CD14-positive monocyte (primary cell): ENCODE measurements around the gene XCR1. TPM values are rescaled to one million over a fixed set of nuclear protein-coding genes. Genes with fewer than 3 reads are reported as not detected.

Experiments used
- DNase-seq, 3 donors: peaks; one replicate each; pipeline ENCODE4 v3.0.0-alpha.2; 2011 to 2022
- H2AFZ ChIP-seq: 2 replicates; pipeline ENCODE4 v1.6.0; 2012; ENCODE audit warnings: mild to moderate bottlenecking, low read depth, low read length, inconsistent platforms; ENCODE audit not compliant: insufficient read depth, poor library complexity, severe bottlenecking
- H3K27ac ChIP-seq, 2 donors: 1 replicate in 1 of 2; 2 replicates in 1 of 2; pipeline ENCODE4 v1.5.1; 2012 to 2013; ENCODE audit warnings: low read length in 2 of 2, control low read depth in 1 of 2, inconsistent platforms in 1 of 2, low read depth in 1 of 2, mild to moderate bottlenecking in 1 of 2
- H3K27me3 ChIP-seq, 2 donors: one replicate each; pipeline versions ENCODE4 v1.6.0 to v1.6.1; 2011 to 2013; ENCODE audit warnings: low read length in 2 of 2; ENCODE audit not compliant: control insufficient read depth in 2 of 2, insufficient read depth in 2 of 2
- H3K36me3 ChIP-seq, 2 donors: replicated peaks in 1 of 2; 1 replicate in 1 of 2; 2 replicates in 1 of 2; pipeline versions ENCODE4 v1.5.1 to v1.6.1; 2012 to 2013; ENCODE audit warnings: low read length in 2 of 2, control low read depth in 1 of 2, inconsistent platforms in 1 of 2, mild to moderate bottlenecking in 1 of 2; ENCODE audit not compliant: insufficient read depth in 2 of 2, control insufficient read depth in 1 of 2
- H3K4me1 ChIP-seq, 2 donors: 1 replicate in 1 of 2; 2 replicates in 1 of 2; pipeline versions ENCODE4 v1.5.1 to v1.6.1; 2012 to 2013; ENCODE audit warnings: low read length in 2 of 2, control low read depth in 1 of 2, inconsistent platforms in 1 of 2, mild to moderate bottlenecking in 1 of 2, moderate library complexity in 1 of 2; ENCODE audit not compliant: insufficient read depth in 2 of 2, control insufficient read depth in 1 of 2
- H3K4me2 ChIP-seq: replicated peaks from 2 replicates; pipeline ENCODE3; 2012; ENCODE audit warnings: low read length, moderate library complexity, mild to moderate bottlenecking; ENCODE audit not compliant: poor library complexity, severe bottlenecking; ENCODE audit errors: extremely low read depth
- H3K4me3 ChIP-seq, 3 experiments: fragments of 200-600 bp in 1 of 3; sonication (generic) in 1 of 3; replicated peaks in 1 of 3; 1 replicate in 2 of 3; 2 replicates in 1 of 3; pipeline ENCODE4 v1.5.1; 2011 to 2013; ENCODE audit warnings: low read length in 3 of 3, mild to moderate bottlenecking in 3 of 3, control low read depth in 2 of 3, low read depth in 2 of 3, inconsistent platforms in 1 of 3, moderate library complexity in 1 of 3
- H3K79me2 ChIP-seq: 2 replicates; pipeline ENCODE4 v1.6.0; 2012; ENCODE audit warnings: mild to moderate bottlenecking, control low read depth, inconsistent platforms, low read length, moderate library complexity; ENCODE audit not compliant: insufficient read depth
- H3K9ac ChIP-seq: 2 replicates; pipeline ENCODE4 v1.6.0; 2017; ENCODE audit warnings: low read length, mild to moderate bottlenecking; ENCODE audit not compliant: insufficient read depth, poor library complexity, severe bottlenecking
- H3K9me3 ChIP-seq, 2 donors: replicated peaks in 1 of 2; 1 replicate in 1 of 2; 2 replicates in 1 of 2; pipeline versions ENCODE4 v1.5.1 to v1.6.1; 2012 to 2013; ENCODE audit warnings: low read length in 2 of 2, control low read depth in 1 of 2; ENCODE audit not compliant: control insufficient read depth in 1 of 2, insufficient read depth in 1 of 2
- H4K20me1 ChIP-seq: 2 replicates; pipeline ENCODE4 v1.6.0; 2012; ENCODE audit warnings: mild to moderate bottlenecking, low read length, control low read depth, moderate library complexity; ENCODE audit not compliant: insufficient read depth
- H3K27ac Mint-ChIP-seq, 7 donors: one replicate each; pipeline ENCODE4 v1.8.0; 2020; ENCODE audit warnings: mild to moderate bottlenecking in 7 of 7, mixed read lengths in 7 of 7, moderate library complexity in 6 of 7, inconsistent platforms in 2 of 7
- H3K27me3 Mint-ChIP-seq, 3 donors: one replicate each; pipeline ENCODE4 v1.8.0; 2021 to 2022; ENCODE audit warnings: low read depth in 3 of 3, mild to moderate bottlenecking in 3 of 3, mixed read lengths in 3 of 3, moderate library complexity in 3 of 3, inconsistent platforms in 1 of 3
- H3K36me3 Mint-ChIP-seq, 2 donors: one replicate each; pipeline ENCODE4 v1.8.0; 2020; ENCODE audit warnings: mixed read lengths in 2 of 2, inconsistent platforms in 1 of 2, mild to moderate bottlenecking in 1 of 2
- H3K4me1 Mint-ChIP-seq: one replicate; pipeline ENCODE4 v1.8.0; 2020; ENCODE audit warnings: mild to moderate bottlenecking, mixed read lengths
- H3K4me3 Mint-ChIP-seq, 2 donors: one replicate each; pipeline ENCODE4 v1.8.0; 2020; ENCODE audit warnings: mild to moderate bottlenecking in 2 of 2, mixed read lengths in 2 of 2, moderate library complexity in 1 of 2
- H3K9me3 Mint-ChIP-seq, 7 donors: one replicate each; pipeline ENCODE4 v1.8.0; 2020 to 2022; ENCODE audit warnings: mixed read lengths in 7 of 7, mild to moderate bottlenecking in 6 of 7, moderate library complexity in 6 of 7, inconsistent platforms in 2 of 7
- CTCF ChIP-seq: fragments of 200-600 bp; IDR thresholded peaks from one replicate; pipeline ENCODE4 v1.8.0; 2022; ENCODE audit warnings: antibody characterized with exemption, mild to moderate bottlenecking
- WGBS: methylation state at CpG from one replicate; pipeline ENCODE4 v1.1.5; 2013; ENCODE audit warnings: missing lambda C conversion rate; ENCODE audit not compliant: insufficient coverage; 5-methylcytosine and 5-hydroxymethylcytosine counted together
- intact Hi-C, 2 donors: fragments of 100-400 bp; cut with micrococcal nuclease; formaldehyde crosslinking; loops; one replicate each; pipeline versions ENCODE4 v1.15.0 to v1.15.1; 2023
- polyA plus RNA-seq, 3 donors: library from polyadenylated mRNA; depleted of rRNA in 1 of 3; unstranded in 2 of 3; stranded (reverse) in 1 of 3; fragments of 300-500 nt in 2 of 3; fragments of >200 nt in 1 of 3; fragmentation: Illumina TruSeq in 2 of 3; gene quantifications; 1 replicate in 2 of 3; 2 replicates in 1 of 3; pipeline ENCODE4 v1.2.3, GENCODE V29; 2012 to 2021

The XCR1 gene
- polyA plus RNA-seq, 3 donors: 0.03 to 0.05 TPM; not detected in 1

GRCh38 chr3:45988362-45988761 is 38.9 kb downstream of the XCR1 start:
- Histone ChIP-seq H3K9me3 (no peaks in the 10 kb centered on the region), H3K4me1 (peaks cover 29 to 43% of the 10 kb centered on the region in 2 donors), H3K4me3 (no peak overlapping the region), H4K20me1 (peaks cover 71% of the 10 kb centered on the region), H3K79me2 (peaks cover 63% of the 10 kb centered on the region), H3K4me2 (no peak overlapping the region), H3K27ac (peak overlapping the region in 1 of 2 donors; percentile 39), H3K27me3 (no peaks in the 10 kb centered on the region), H3K9ac (no peak overlapping the region), H3K36me3 (peaks cover 17 to 27% of the 10 kb centered on the region in 2 donors), H2AFZ (no peak overlapping the region)
- Mint-ChIP-seq H3K36me3 (peaks cover 55 to 57% of the 10 kb centered on the region in 2 donors), H3K9me3 (no peaks in the 10 kb centered on the region), H3K27me3 (peaks cover 0 to 2% (median 0%) of the 10 kb centered on the region in 3 donors), H3K4me1 (peaks cover 54% of the 10 kb centered on the region), H3K4me3 (no peak overlapping the region), H3K27ac (peak overlapping the region; percentile 33 to 86 (median 72))
- 44% methylated on average over 2 of the region's 4 CpGs for WGBS
- intact Hi-C loops: no loop called here
- no peak for TF ChIP-seq CTCF
- DNase-seq: peak in 1 of 3 donors; percentile 11

- no peak overlapping the region for H3K9ac ChIP-seq
- no peak for TF ChIP-seq CTCF
- peaks cover 58 to 62% of the 10 kb centered on the region in 2 donors for H3K36me3 Mint-ChIP-seq
Observed at GRCh38 chr3:45987368-45988291, 39.7 kb downstream of the XCR1 start.

More at GRCh38 chr3:45987368-45988291, 39.7 kb downstream of the XCR1 start:
- H3K36me3 ChIP-seq: peaks cover 24 to 34% of the 10 kb centered on the region in 2 donors
- intact Hi-C loops: no loop called here
- Mint-ChIP-seq H3K27ac (peak overlapping the region; percentile 33 to 86 (median 72)), H3K4me1 (peaks cover 46% of the 10 kb centered on the region), H3K9me3 (no peaks in the 10 kb centered on the region), H3K4me3 (no peak overlapping the region), H3K27me3 (peaks cover 0 to 5% (median 0%) of the 10 kb centered on the region in 3 donors)
- no peaks in the 10 kb centered on the region for H3K9me3 ChIP-seq
- peaks cover 64% of the 10 kb centered on the region for H4K20me1 ChIP-seq
- H3K79me2 ChIP-seq: peaks cover 55% of the 10 kb centered on the region
- DNase-seq: peak; percentile 43 to 83 (median 51)
- no peak overlapping the region for H3K4me3 ChIP-seq
- H3K27me3 ChIP-seq: no peaks in the 10 kb centered on the region
- WGBS: 74% methylated on average over 5 of the region's 8 CpGs
- H3K4me1 ChIP-seq: peaks cover 22 to 36% of the 10 kb centered on the region in 2 donors
- peak overlapping the region; percentile 3 to 39 for H3K27ac ChIP-seq
- no peak overlapping the region for H2AFZ ChIP-seq
- no peak overlapping the region for H3K4me2 ChIP-seq
